22Rv1 (cell line): Measurements from ENCODE around the gene PINK1.

Experiments
- ZFX ChIP-seq: fragments of 450-650 bp; IDR thresholded peaks from 2 replicates; pipeline ENCODE4 v1.6.1; 2017; ENCODE audit warnings: antibody characterized with exemption, borderline replicate concordance
- TF ChIP-seq, protein P1 (sequence below): fragments of 450-650 bp; IDR thresholded peaks from 2 replicates; pipeline ENCODE4 v1.5.1; 2017; ENCODE audit warnings: mild to moderate bottlenecking

DNA sequence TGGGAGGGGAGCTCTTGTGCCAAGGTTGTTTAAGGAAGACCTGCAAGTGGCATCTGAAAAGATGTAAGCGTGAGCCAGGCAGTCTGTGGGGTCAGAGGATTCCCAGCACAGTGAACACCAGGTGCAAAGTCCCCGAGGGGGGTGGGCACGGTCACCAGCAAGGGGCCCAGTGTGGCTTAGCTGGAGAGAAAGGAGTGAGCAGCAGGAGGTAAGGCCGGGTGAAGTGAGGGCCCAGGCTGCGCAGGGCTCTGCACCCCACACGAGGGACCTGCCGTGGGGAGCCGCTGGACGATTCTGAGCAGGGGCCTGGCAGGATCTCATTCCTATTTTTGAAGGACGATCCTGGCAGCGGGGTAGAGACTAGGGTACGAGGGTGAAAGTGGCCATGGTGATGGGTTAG lies 23.8 kb downstream of the PINK1 start:
- TF ChIP-seq, protein P1, sequence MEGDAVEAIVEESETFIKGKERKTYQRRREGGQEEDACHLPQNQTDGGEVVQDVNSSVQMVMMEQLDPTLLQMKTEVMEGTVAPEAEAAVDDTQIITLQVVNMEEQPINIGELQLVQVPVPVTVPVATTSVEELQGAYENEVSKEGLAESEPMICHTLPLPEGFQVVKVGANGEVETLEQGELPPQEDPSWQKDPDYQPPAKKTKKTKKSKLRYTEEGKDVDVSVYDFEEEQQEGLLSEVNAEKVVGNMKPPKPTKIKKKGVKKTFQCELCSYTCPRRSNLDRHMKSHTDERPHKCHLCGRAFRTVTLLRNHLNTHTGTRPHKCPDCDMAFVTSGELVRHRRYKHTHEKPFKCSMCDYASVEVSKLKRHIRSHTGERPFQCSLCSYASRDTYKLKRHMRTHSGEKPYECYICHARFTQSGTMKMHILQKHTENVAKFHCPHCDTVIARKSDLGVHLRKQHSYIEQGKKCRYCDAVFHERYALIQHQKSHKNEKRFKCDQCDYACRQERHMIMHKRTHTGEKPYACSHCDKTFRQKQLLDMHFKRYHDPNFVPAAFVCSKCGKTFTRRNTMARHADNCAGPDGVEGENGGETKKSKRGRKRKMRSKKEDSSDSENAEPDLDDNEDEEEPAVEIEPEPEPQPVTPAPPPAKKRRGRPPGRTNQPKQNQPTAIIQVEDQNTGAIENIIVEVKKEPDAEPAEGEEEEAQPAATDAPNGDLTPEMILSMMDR, result no peak
- no peak for TF ChIP-seq ZFX
